Hepatocyte (in vitro differentiated cells): ENCODE results near the gene SIM2. TPM values are rescaled to one million over a fixed set of nuclear protein-coding genes. Genes with fewer than 3 reads are reported as not detected.

Source experiments
- DNase-seq: peaks from one replicate; pipeline ENCODE4 v3.0.0-alpha.2; 2016; ENCODE audit warnings: low spot score
- H2AFZ ChIP-seq: fragments of 200-600 bp; sonication (generic); 2 replicates; pipeline ENCODE4 v1.6.0; 2016; ENCODE audit warnings: antibody characterized with exemption, mild to moderate bottlenecking
- H3K27ac ChIP-seq: fragments of 200-600 bp; sonication (generic); 2 replicates; pipeline ENCODE4 v1.5.1; 2016; ENCODE audit warnings: mild to moderate bottlenecking
- H3K27me3 ChIP-seq: fragments of 200-600 bp; sonication (generic); 2 replicates; pipeline ENCODE4 v1.6.1; 2016
- H3K36me3 ChIP-seq: fragments of 200-600 bp; sonication (generic); replicated peaks from 2 replicates; pipeline ENCODE4 v1.5.1; 2016; ENCODE audit warnings: low read depth; ENCODE audit not compliant: insufficient read depth
- H3K4me1 ChIP-seq: fragments of 200-600 bp; sonication (generic); 2 replicates; pipeline ENCODE4 v1.5.1; 2016; ENCODE audit warnings: mild to moderate bottlenecking, moderate library complexity; ENCODE audit not compliant: insufficient read depth
- H3K4me2 ChIP-seq: fragments of 200-600 bp; sonication (generic); 2 replicates; pipeline ENCODE4 v1.6.0; 2016
- H3K4me3 ChIP-seq: fragments of 200-600 bp; sonication (generic); 2 replicates; pipeline ENCODE4 v1.5.1; 2016; ENCODE audit warnings: mild to moderate bottlenecking
- H3K79me2 ChIP-seq: fragments of 200-600 bp; sonication (generic); 2 replicates; pipeline ENCODE4 v1.6.0; 2017; ENCODE audit warnings: mild to moderate bottlenecking
- H3K9me2 ChIP-seq: fragments of 200-600 bp; sonication (generic); replicated peaks from 2 replicates; pipeline ENCODE4 v1.6.0; 2017; ENCODE audit warnings: mild to moderate bottlenecking; ENCODE audit not compliant: insufficient read depth
- H3K9me3 ChIP-seq: fragments of 200-600 bp; sonication (generic); 2 replicates; pipeline ENCODE4 v1.5.1; 2016; ENCODE audit warnings: low read depth, mild to moderate bottlenecking
- H4K20me1 ChIP-seq: fragments of 200-600 bp; sonication (generic); 2 replicates; pipeline ENCODE4 v1.6.0; 2016; ENCODE audit warnings: mild to moderate bottlenecking; ENCODE audit not compliant: insufficient read depth, poor library complexity, severe bottlenecking
- CTCF ChIP-seq: fragments of 200-600 bp; sonication (generic); IDR thresholded peaks from 2 replicates; pipeline ENCODE4 v1.5.1; 2016; ENCODE audit warnings: antibody characterized with exemption, mild to moderate bottlenecking; ENCODE audit not compliant: poor library complexity
- EZH2 ChIP-seq: fragments of 200-600 bp; sonication (generic); IDR thresholded peaks from 2 replicates; pipeline ENCODE4 v1.6.1; 2016; ENCODE audit warnings: antibody characterized with exemption, mild to moderate bottlenecking, borderline replicate concordance
- EZH2phosphoT487 ChIP-seq: fragments of 200-600 bp; sonication (generic); IDR thresholded peaks from one replicate; pipeline ENCODE4 v1.6.1; 2018; ENCODE audit warnings: antibody characterized with exemption, mild to moderate bottlenecking, low read depth, moderate library complexity; ENCODE audit not compliant: unreplicated experiment, severe bottlenecking
- WGBS: methylation state at CpG from one replicate; pipeline ENCODE4 v1.1.6; 2016; ENCODE audit warnings: low lambda C conversion rate; ENCODE audit errors: missing lambda C conversion rate; 5-methylcytosine and 5-hydroxymethylcytosine counted together
- polyA plus RNA-seq: library from polyadenylated mRNA; unstranded; fragments of >200 nt; fragmentation: Nextera tagmentation; extraction: Ambion mirVana; gene quantifications from 2 replicates; pipeline ENCODE4 v1.2.1, GENCODE V29; 2016
- total RNA-seq: library from RNA; depleted of rRNA; stranded (reverse); fragments of >200 nt; gene quantifications from 2 replicates; pipeline ENCODE4 v1.2.3, GENCODE V29; 2014

SIM2 gene
- total and polyA plus RNA-seq, 2 experiments from 2014 or later: 0.20 to 0.35 TPM

DNA sequence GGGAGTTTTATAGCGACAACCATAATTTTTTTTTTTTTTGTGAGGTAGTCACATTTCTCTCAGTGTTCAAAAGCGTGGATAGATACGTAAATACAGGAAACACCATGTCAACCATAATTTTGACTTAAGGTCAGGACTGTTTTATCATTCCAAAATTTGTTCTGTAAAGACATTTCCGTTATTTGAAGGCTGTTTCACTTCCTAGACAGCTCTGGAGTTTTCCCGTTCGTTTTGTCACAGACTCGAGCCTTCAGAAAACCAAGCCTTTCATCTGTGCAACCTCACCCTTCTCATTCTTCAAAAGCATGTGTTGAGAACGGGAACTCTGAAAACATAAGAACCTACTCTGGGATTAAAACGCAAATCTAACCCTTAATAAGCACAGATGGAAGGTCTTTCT lies 17.9 kb downstream of the SIM2 start:
- DNase-seq: no peak
- Histone ChIP-seq H3K27ac (no peak overlapping the region), H3K4me2 (no peak overlapping the region), H3K9me3 (no peaks in the 10 kb centered on the region), H2AFZ (no peak overlapping the region), H3K9me2 (no peaks in the 10 kb centered on the region), H3K4me1 (no peaks in the 10 kb centered on the region), H3K36me3 (no peaks in the 10 kb centered on the region), H3K79me2 (no peaks in the 10 kb centered on the region), H3K4me3 (no peak overlapping the region), H3K27me3 (peaks cover 61% of the 10 kb centered on the region), H4K20me1 (no peaks in the 10 kb centered on the region)
- TF ChIP-seq EZH2 (no peak), CTCF (no peak), EZH2phosphoT487 (no peak)
- WGBS: 67% methylated on average over 9 of the region's 9 CpGs

DNA sequence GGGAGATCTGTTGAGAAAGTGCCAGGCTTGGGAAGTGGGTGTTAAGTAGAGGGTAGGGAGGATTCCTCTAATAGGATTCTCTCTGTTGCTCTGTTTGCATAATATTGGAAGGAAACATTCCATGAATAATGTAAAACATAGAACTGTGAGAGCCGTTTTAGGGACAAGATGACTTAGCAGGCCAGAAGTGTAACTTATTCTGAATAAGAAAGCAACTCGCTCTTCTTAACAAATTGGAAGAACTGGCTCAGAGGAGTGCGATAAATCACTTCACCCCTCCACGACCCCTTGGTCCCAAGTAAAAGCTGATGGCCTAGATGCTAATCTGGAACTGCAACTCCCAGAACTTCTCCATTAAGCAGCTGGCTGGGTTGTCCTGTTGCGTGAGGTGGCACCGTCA lies 19.1 kb downstream of the SIM2 start:
- WGBS: 85% methylated on average over 6 of the region's 6 CpGs

GRCh38 chr21:36718951-36719501 lies 20.1 kb downstream of the SIM2 start:
- WGBS: 88% methylated on average over 18 of the region's 18 CpGs
- H3K9me3 ChIP-seq: no peaks in the 10 kb centered on the region
- no peak overlapping the region for H3K4me2 ChIP-seq
- no peak for DNase-seq
- H3K79me2 ChIP-seq: no peaks in the 10 kb centered on the region
- TF ChIP-seq EZH2 (no peak), EZH2phosphoT487 (no peak), CTCF (no peak)
- no peaks in the 10 kb centered on the region for H4K20me1 ChIP-seq
- H3K4me3 ChIP-seq: no peak overlapping the region
- H3K9me2 ChIP-seq: no peaks in the 10 kb centered on the region
- no peak overlapping the region for H2AFZ ChIP-seq
- H3K36me3 ChIP-seq: no peaks in the 10 kb centered on the region
- peaks cover 39% of the 10 kb centered on the region for H3K27me3 ChIP-seq
- H3K4me1 ChIP-seq: no peaks in the 10 kb centered on the region
- peak overlapping the region; percentile 76 for H3K27ac ChIP-seq

More for the DNA sequence above, 19.1 kb downstream of the SIM2 start:
- Histone ChIP-seq H3K9me2 (no peaks in the 10 kb centered on the region), H3K4me3 (no peak overlapping the region), H3K9me3 (no peaks in the 10 kb centered on the region), H3K4me2 (no peak overlapping the region), H3K36me3 (no peaks in the 10 kb centered on the region), H2AFZ (no peak overlapping the region), H3K79me2 (no peaks in the 10 kb centered on the region), H3K27me3 (peaks cover 50% of the 10 kb centered on the region), H4K20me1 (no peaks in the 10 kb centered on the region), H3K27ac (no peak overlapping the region), H3K4me1 (no peaks in the 10 kb centered on the region)
- TF ChIP-seq EZH2: no peak
- TF ChIP-seq EZH2phosphoT487: no peak
- TF ChIP-seq CTCF: no peak
- DNase-seq: no peak

GRCh38 chr21:36719614-36720013 lies 20.7 kb downstream of the SIM2 start:
- Histone ChIP-seq H3K36me3 (no peaks in the 10 kb centered on the region), H3K9me2 (no peaks in the 10 kb centered on the region), H2AFZ (no peak overlapping the region), H3K4me3 (no peak overlapping the region), H3K79me2 (no peaks in the 10 kb centered on the region), H3K9me3 (no peaks in the 10 kb centered on the region), H3K27me3 (peaks cover 34% of the 10 kb centered on the region), H3K4me1 (no peaks in the 10 kb centered on the region), H4K20me1 (no peaks in the 10 kb centered on the region), H3K27ac (peak overlapping the region; percentile 76), H3K4me2 (no peak overlapping the region)
- no peak for TF ChIP-seq CTCF
- no peak for TF ChIP-seq EZH2
- no peak for TF ChIP-seq EZH2phosphoT487
- WGBS: 86% methylated on average over 10 of the region's 10 CpGs
- peak; percentile 50 for DNase-seq
